ENCODE measurements around the gene SMAD6. TPM values are rescaled to one million over a fixed set of nuclear protein-coding genes. Genes with fewer than 3 reads are reported as not detected.

SMAD6 gene
- polyA plus RNA-seq, 1 of the 3 experiments (the other 2 are of a cell fraction) = 4.5 TPM

- TF ChIP-seq TEAD4 (IDR thresholded peaks at IDR 0.05; ENCODE audit: borderline replicate concordance, insufficient read depth) = peak; percentile 92
- peak; percentile 45; the same call in 1 of the 2 replicates for TF ChIP-seq REST (IDR thresholded peaks at IDR 0.05; ENCODE audit: low read depth, low read length)
- peak; percentile 58 for TF ChIP-seq PBX3 (IDR thresholded peaks at IDR 0.05)
- TF ChIP-seq NFIC (IDR thresholded peaks at IDR 0.05; ENCODE audit: borderline replicate concordance) = peak; percentile 95
- TF ChIP-seq USF1 (IDR thresholded peaks at IDR 0.05; ENCODE audit: borderline replicate concordance, low read depth) = no peak
- TF ChIP-seq RXRA (IDR thresholded peaks at IDR 0.05; ENCODE audit: borderline replicate concordance, low read depth) = peak; percentile 86; the same call in 1 of the 2 replicates
- TF ChIP-seq TCF12 (IDR thresholded peaks at IDR 0.05) = peak; percentile 80
- TF ChIP-seq FOXM1 (IDR thresholded peaks at IDR 0.05; ENCODE audit: low read depth) = peak; percentile 24; the same call in 1 of the 2 replicates
- no peak for TF ChIP-seq RAD21 (IDR thresholded peaks at IDR 0.05; ENCODE audit: low read length)
Measured at GRCh38 chr15:66803182-66803729, 101.2 kb downstream of the SMAD6 start (continued).

GRCh38 chr15:66803749-66804148, 101.7 kb downstream of the SMAD6 start:
- H3K27ac ChIP-seq (ENCODE audit: low read depth in 2 of 2, low read length in 1 of 2) = peak overlapping the region; percentile 64 to 98; a peak in 3 of 4 replicates
- no peaks in the 10 kb centered on the region for H3K9me3 ChIP-seq
- H3K9ac ChIP-seq = peak overlapping the region; percentile 44; the same call in 1 of the 2 replicates
- CTCF ChIA-PET = no interaction called here
- no peaks in the 10 kb centered on the region for H3K79me2 ChIP-seq (ENCODE audit: insufficient read depth)
- POLR2A ChIA-PET = no interaction called here
- H2AFZ ChIP-seq (ENCODE audit: low read depth) = no peak overlapping the region
- no peaks in the 10 kb centered on the region for H3K9me2 ChIP-seq
- no peaks in the 10 kb centered on the region for H3K36me3 ChIP-seq (replicated peaks in 1 of 2; ENCODE audit: control insufficient read depth in 1 of 2, insufficient read depth in 2 of 2, low read length in 1 of 2)
- H3K4me1 ChIP-seq (ENCODE audit: control insufficient read depth in 1 of 2, insufficient read depth in 2 of 2, low read depth in 1 of 2, low read length in 1 of 2) = peaks cover 18 to 34% of the 10 kb centered on the region in 2 experiments
- peak overlapping the region; percentile 55; the same call in 1 of the 2 replicates for H3K4me2 ChIP-seq
- no peak for DNase-seq
- WGBS (ENCODE audit: low lambda C conversion rate) = 40% methylated on average over 1 of the region's 1 CpG
- H3K27me3 ChIP-seq (ENCODE audit: insufficient read depth) = no peaks in the 10 kb centered on the region
- no peaks in the 10 kb centered on the region for H4K20me1 ChIP-seq (ENCODE audit: insufficient read depth)
- peaks cover 22% of the 10 kb centered on the region for H3F3A ChIP-seq (replicated peaks; ENCODE audit: insufficient read depth)
- no peak overlapping the region for H3K4me3 ChIP-seq (ENCODE audit: low read depth in 2 of 2, low read length in 1 of 2)
- TF ChIP-seq MAX (IDR thresholded peaks at IDR 0.05; ENCODE audit: low read depth) (no peak), GATA2 (CRISPR knock-in tag; IDR thresholded peaks at IDR 0.05) (no peak), EZH2phosphoT487 (IDR thresholded peaks at IDR 0.05; ENCODE audit: borderline replicate concordance, low read depth) (no peak), SIN3A (IDR thresholded peaks at IDR 0.05; ENCODE audit: borderline replicate concordance, low read depth, low read length) (no peak)

Data from SK-N-SH (cell line).